ENCODE measurements around the gene CELA2A. TPM values are rescaled to one million over a fixed set of nuclear protein-coding genes. Genes with fewer than 3 reads are reported as not detected.
"Not testable (repeated sequence)": the region's sequence is repeated elsewhere in the genome, so short reads cannot be mapped to it uniquely, and the experiment has no call there.

Gene CELA2A
- total and polyA plus RNA-seq, 5 donors from 2014 or later = not detected

DNA sequence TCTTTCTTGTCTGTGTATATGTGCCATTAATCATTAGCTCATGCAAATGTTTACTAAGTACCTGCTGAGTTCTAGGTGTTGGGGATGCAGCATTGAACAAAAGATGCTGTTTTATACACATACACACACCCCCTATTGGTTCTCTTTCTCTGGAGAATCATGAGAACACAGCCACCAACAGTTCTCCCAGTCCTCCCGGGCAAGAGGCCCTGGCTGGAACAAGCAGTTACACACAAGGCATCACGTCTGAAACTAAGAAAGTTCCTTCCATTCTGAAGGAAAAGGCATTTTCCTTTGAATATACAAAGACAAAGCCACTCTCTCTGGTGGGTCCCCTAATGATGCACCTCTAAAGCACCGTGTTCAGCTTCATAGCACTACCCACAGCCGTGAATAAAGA lies 56.7 kb downstream of the CELA2A start:
- Mint-ChIP-seq H3K36me3 (peaks cover 33% of the 10 kb centered on the region), H3K4me1 (peaks cover 7 to 47% (median 35%) of the 10 kb centered on the region in 4 donors), H3K27ac (peak overlapping the region in 1 of 3 donors; percentile 44), H3K4me3 (peak overlapping the region in 1 of 4 donors; percentile 10), H3K9me3 (no peaks in the 10 kb centered on the region), H3K27me3 (no peaks in the 10 kb centered on the region)
- Histone ChIP-seq H3K36me3 (ENCODE audit: control insufficient read depth, insufficient read depth, low read length) (peaks cover 6% of the 10 kb centered on the region), H3K4me1 (ENCODE audit: control insufficient read depth, insufficient read depth, low read length, poor library complexity, severe bottlenecking) (peaks cover 10% of the 10 kb centered on the region), H3K27ac (ENCODE audit: insufficient read depth, low read length, poor library complexity, severe bottlenecking) (no peak overlapping the region), H3K4me3 (ENCODE audit: low read depth, low read length) (no peak overlapping the region), H3K27me3 (ENCODE audit: control insufficient read depth, insufficient read depth, low read length) (no peaks in the 10 kb centered on the region), H3K9me3 (ENCODE audit: control insufficient read depth in 2 of 2, low read length in 2 of 2) (no peaks in the 10 kb centered on the region)
- DNase-seq = no peak
- ATAC-seq (ENCODE audit: low read depth in 2 of 2) = no peak

DNA sequence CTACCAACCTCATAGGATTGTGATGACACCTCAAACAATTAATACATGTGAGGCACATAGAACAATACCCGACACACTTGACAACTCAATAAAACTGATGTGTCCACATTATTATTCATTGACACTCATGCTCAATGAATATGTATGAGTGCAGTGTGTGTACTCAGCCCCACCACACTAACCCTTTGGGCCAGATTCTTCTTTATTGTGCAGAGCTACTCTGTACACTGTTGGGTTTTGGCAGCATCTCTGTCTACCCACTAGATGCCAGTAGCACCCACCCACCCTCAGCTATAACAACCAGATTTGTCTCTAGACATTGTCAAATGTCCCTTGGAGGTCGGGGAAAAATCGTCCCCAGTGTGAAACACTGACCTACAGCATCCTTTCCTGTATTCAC lies 57.4 kb downstream of the CELA2A start:
- Mint-ChIP-seq H3K4me1 (peaks cover 7 to 48% (median 36%) of the 10 kb centered on the region in 4 donors), H3K36me3 (peaks cover 37% of the 10 kb centered on the region), H3K27ac (peak overlapping the region; percentile 26 to 44 (median 35)), H3K4me3 (peak overlapping the region in 2 of 4 donors; percentile 5 to 10), H3K27me3 (no peaks in the 10 kb centered on the region), H3K9me3 (no peaks in the 10 kb centered on the region)
- peaks cover 10% of the 10 kb centered on the region for H3K4me1 ChIP-seq (ENCODE audit: control insufficient read depth, insufficient read depth, low read length, poor library complexity, severe bottlenecking)
- peaks cover 8% of the 10 kb centered on the region for H3K36me3 ChIP-seq (ENCODE audit: control insufficient read depth, insufficient read depth, low read length)
- DNase-seq (no peak), ATAC-seq (ENCODE audit: low read depth in 2 of 2) (no peak)
- no peak overlapping the region for H3K4me3 ChIP-seq (ENCODE audit: low read depth, low read length)
- H3K27me3 ChIP-seq (ENCODE audit: control insufficient read depth, insufficient read depth, low read length) = no peaks in the 10 kb centered on the region
- H3K27ac ChIP-seq (ENCODE audit: insufficient read depth, low read length, poor library complexity, severe bottlenecking) = no peak overlapping the region
- H3K9me3 ChIP-seq (ENCODE audit: control insufficient read depth in 2 of 2, low read length in 2 of 2) = no peaks in the 10 kb centered on the region

DNA sequence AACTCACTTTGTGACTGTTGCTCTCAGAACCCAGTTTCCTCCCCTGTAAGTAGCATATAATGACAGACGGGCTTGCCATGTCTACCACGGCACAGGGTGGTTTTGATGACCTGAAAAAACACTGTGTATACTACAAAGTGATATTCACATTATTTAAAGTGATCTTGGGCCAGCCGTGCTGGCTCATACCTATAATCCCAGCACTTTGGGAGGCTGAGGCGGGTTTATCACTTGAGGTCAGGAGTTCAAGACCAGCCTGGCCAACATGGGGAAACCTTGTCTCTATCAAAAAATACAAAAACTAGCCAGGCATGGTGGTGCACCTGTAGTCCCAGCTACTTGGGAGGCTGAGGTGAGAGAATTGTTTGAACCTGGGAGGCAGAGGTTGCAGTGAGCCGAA lies 58.0 kb downstream of the CELA2A start:
- H3K27ac Mint-ChIP-seq = peak overlapping the region; percentile 44 to 64 (median 55)
- H3K4me3 Mint-ChIP-seq; H3K27me3 Mint-ChIP-seq; H3K27ac ChIP-seq (ENCODE audit: insufficient read depth, low read length, poor library complexity, severe bottlenecking); H3K9me3 ChIP-seq (ENCODE audit: control insufficient read depth in 2 of 2, low read length in 2 of 2); H3K4me3 ChIP-seq (ENCODE audit: low read depth, low read length); H3K27me3 ChIP-seq (ENCODE audit: control insufficient read depth, insufficient read depth, low read length); H3K9me3 Mint-ChIP-seq; H3K36me3 ChIP-seq (ENCODE audit: control insufficient read depth, insufficient read depth, low read length): not testable (repeated sequence)
- H3K36me3 Mint-ChIP-seq = peaks cover 37% of the 10 kb centered on the region
- DNase-seq = peak in 1 of 3 donors; percentile 23
- ATAC-seq (ENCODE audit: low read depth in 2 of 2) = peak in 1 of 2 donors; percentile 15
- peaks cover 10% of the 10 kb centered on the region for H3K4me1 ChIP-seq (ENCODE audit: control insufficient read depth, insufficient read depth, low read length, poor library complexity, severe bottlenecking)
- peaks cover 7 to 47% (median 36%) of the 10 kb centered on the region in 4 donors for H3K4me1 Mint-ChIP-seq

DNA sequence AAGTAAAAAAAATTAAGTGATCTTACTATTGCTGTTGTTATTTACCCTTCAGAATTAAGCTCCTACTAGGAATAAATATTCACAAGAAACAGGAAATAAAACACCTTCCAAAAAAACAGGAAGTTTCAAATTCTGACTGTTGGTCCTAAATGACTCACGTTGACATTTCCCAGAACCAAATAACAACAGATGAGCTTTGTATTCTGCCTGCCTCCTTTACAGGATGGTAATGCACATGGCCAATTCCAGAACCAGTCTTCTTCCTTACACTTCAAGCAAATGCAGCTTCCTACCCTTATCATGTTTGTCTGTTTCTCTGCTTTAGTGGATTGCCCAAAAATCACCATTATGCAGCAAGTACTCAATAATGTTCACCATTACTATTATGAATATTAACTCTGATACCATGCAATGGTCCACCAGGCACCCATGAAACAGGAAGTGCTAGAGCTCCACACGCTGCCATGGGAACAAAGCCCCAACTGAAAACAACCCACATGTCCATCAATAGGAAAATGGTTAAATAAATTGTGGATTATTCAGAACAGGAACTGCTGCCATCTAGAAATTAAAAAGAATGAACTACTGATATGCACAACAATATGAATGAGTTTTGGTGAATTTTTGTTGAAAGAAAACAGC lies 58.6 kb downstream of the CELA2A start:
- Histone ChIP-seq H3K27me3 (ENCODE audit: control insufficient read depth, insufficient read depth, low read length) (no peaks in the 10 kb centered on the region), H3K9me3 (ENCODE audit: control insufficient read depth in 2 of 2, low read length in 2 of 2) (no peaks in the 10 kb centered on the region), H3K27ac (ENCODE audit: insufficient read depth, low read length, poor library complexity, severe bottlenecking) (no peak overlapping the region), H3K4me1 (ENCODE audit: control insufficient read depth, insufficient read depth, low read length, poor library complexity, severe bottlenecking) (peaks cover 10% of the 10 kb centered on the region), H3K4me3 (ENCODE audit: low read depth, low read length) (peak overlapping the region; percentile 46), H3K36me3 (ENCODE audit: control insufficient read depth, insufficient read depth, low read length) (peaks cover 8% of the 10 kb centered on the region)
- Mint-ChIP-seq H3K36me3 (peaks cover 37% of the 10 kb centered on the region), H3K4me1 (peaks cover 7 to 45% (median 36%) of the 10 kb centered on the region in 4 donors), H3K27ac (peak overlapping the region; percentile 55 to 76 (median 59)), H3K9me3 (no peaks in the 10 kb centered on the region), H3K27me3 (no peaks in the 10 kb centered on the region), H3K4me3 (peak overlapping the region in 1 of 4 donors; percentile 33)
- peak; percentile 30 to 59 for ATAC-seq (ENCODE audit: low read depth in 2 of 2)
- DNase-seq = peak in 1 of 3 donors; percentile 65

DNA sequence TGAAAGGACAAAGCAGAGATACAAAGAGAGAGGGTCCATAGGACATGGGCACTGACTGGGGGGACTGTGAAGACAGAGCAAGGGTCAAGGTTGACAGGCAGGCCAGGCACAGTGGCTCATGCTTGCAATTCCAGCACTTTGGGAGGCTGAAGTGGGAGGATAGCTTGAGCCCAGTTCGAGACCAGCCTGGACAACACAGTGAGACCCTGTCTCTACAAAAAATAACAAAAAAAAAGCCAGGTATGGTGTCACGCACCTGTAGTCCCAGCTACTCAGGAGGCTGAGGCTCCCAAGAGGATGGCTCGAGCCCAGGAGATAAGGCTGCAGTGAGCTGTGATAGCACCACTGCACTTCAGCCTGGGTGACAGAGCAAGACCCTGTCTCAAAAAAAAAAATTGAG lies 63.1 kb downstream of the CELA2A start:
- Histone ChIP-seq H3K36me3 (ENCODE audit: control insufficient read depth, insufficient read depth, low read length) (peaks cover 5% of the 10 kb centered on the region), H3K4me3 (ENCODE audit: low read depth, low read length) (no peak overlapping the region), H3K27ac (ENCODE audit: insufficient read depth, low read length, poor library complexity, severe bottlenecking) (no peak overlapping the region), H3K27me3 (ENCODE audit: control insufficient read depth, insufficient read depth, low read length) (no peaks in the 10 kb centered on the region), H3K4me1 (ENCODE audit: control insufficient read depth, insufficient read depth, low read length, poor library complexity, severe bottlenecking) (peaks cover 20% of the 10 kb centered on the region), H3K9me3 (ENCODE audit: control insufficient read depth in 2 of 2, low read length in 2 of 2) (no peaks in the 10 kb centered on the region)
- Mint-ChIP-seq H3K36me3 (peaks cover 21% of the 10 kb centered on the region), H3K4me3 (peak overlapping the region in 2 of 4 donors; percentile 56 to 78), H3K27me3 (no peaks in the 10 kb centered on the region), H3K9me3 (no peaks in the 10 kb centered on the region), H3K4me1 (peaks cover 18 to 50% (median 32%) of the 10 kb centered on the region in 4 donors), H3K27ac (no peak overlapping the region)
- no peak for DNase-seq
- no peak for ATAC-seq (ENCODE audit: low read depth in 2 of 2)

DNA sequence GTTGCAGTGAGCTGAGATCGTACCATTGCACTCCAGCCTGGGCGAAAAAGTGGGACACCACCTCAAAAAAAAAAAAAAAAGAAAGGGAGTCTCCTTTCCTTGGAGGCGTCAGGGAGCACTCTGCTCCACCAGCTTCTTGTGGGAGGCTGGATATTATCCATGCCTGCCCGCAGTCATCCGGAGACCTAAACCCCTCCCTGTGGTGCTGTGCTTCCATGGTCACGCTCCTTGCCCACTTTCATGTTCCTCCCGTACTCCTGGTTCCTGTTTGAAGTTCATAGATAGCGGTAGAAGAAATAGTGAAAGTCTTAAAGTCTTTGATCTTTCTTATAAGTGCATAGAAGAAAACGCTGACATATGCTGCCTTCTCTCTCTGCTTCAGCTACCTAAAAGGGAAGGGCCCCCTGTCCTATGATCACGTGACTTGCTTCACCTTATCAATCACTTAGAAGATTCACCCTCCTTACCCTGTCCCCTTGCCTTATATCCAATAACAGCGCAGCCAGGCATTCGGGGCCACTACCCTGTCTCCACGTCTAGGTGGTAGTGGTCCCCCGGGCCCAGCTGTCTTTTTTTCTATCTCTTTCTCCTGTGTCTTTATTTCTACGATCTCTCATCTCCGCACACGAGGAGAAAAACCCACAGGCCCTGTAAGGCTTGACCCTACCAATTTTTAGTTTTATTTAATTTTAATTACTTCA lies 64.8 kb downstream of the CELA2A start:
- not testable (repeated sequence) for H3K27ac ChIP-seq (ENCODE audit: insufficient read depth, low read length, poor library complexity, severe bottlenecking); H3K27me3 Mint-ChIP-seq; H3K4me3 ChIP-seq (ENCODE audit: low read depth, low read length); H3K9me3 Mint-ChIP-seq; H3K27me3 ChIP-seq (ENCODE audit: control insufficient read depth, insufficient read depth, low read length); H3K36me3 ChIP-seq (ENCODE audit: control insufficient read depth, insufficient read depth, low read length); H3K9me3 ChIP-seq (ENCODE audit: control insufficient read depth in 2 of 2, low read length in 2 of 2); ATAC-seq (ENCODE audit: low read depth in 2 of 2)
- peaks cover 25% of the 10 kb centered on the region for H3K4me1 ChIP-seq (ENCODE audit: control insufficient read depth, insufficient read depth, low read length, poor library complexity, severe bottlenecking)
- H3K36me3 Mint-ChIP-seq = peaks cover 14% of the 10 kb centered on the region
- H3K4me3 Mint-ChIP-seq = peak overlapping the region; percentile 52 to 72 (median 68)
- DNase-seq = peak in 1 of 3 donors; percentile 22
- peaks cover 18 to 55% (median 35%) of the 10 kb centered on the region in 4 donors for H3K4me1 Mint-ChIP-seq
- H3K27ac Mint-ChIP-seq = peak overlapping the region in 2 of 3 donors; percentile 44 to 48
